ENCODE measurements around the gene OPN3.

GRCh38 chr1:241610056-241610815, 29.9 kb downstream of the OPN3 start:
- no peak for TF ChIP-seq CTCF (conservative IDR thresholded peaks at IDR 0.05 in 1 of 2, IDR thresholded peaks at IDR 0.05 in 1 of 2; ENCODE audit: extremely low read depth in 1 of 2, insufficient read depth in 1 of 2, low read depth in 1 of 2, low read length in 2 of 2)
- no peak for TF ChIP-seq EZH2 (IDR thresholded peaks at IDR 0.05; ENCODE audit: borderline replicate concordance, low read length)
